HepG2 (cell line): Measurements from ENCODE around the gene MYBPC2. TPM values are rescaled to one million over a fixed set of nuclear protein-coding genes. Genes with fewer than 3 reads are reported as not detected.
A peak's percentile ranks its signal among the peaks of the same experiment; 100 is the strongest.

Source experiments
- ATAC-seq: fragments of 200-7000 bp; cut with Tn5 transposase; 3 replicates; pipeline ENCODE4 v1.9.1; 2020; ENCODE audit warnings: mild to moderate bottlenecking, moderate library complexity
- BruUV-seq: library from RNA; stranded (reverse); fragments of 400-500 nt; replicated peaks from 2 replicates; lab custom pipeline; 2021; lab: Mats Ljungman, UMichigan
- CTCF ChIA-PET: fragments of 300-600 bp; formaldehyde crosslinking; extraction: SDS; loops from one replicate; lab custom pipeline; 2021; ENCODE audit warnings: low total read pairs, inconsistent platforms, low intra/inter-chr PET ratio; lab: Yijun Ruan, JAX
- POLR2A ChIA-PET: fragments of 350-600 bp; sonication (Branson Sonifier 250); formaldehyde crosslinking; loops from one replicate; lab custom pipeline; 2020; ENCODE audit warnings: antibody characterized with exemption, inconsistent platforms; lab: Yijun Ruan, JAX
- DNase-seq: peaks from one replicate; pipeline ENCODE4 v3.0.0-alpha.2; 2015; ENCODE audit warnings: low spot score
- FAIRE-seq: peaks from 3 replicates; lab custom pipeline; 2011; peaks lifted over from hg19 to GRCh38; lab: Jason Lieb, UNC
- H2AFZ ChIP-seq: one replicate; pipeline ENCODE4 v1.6.1; 2011; ENCODE audit warnings: low read length, inconsistent platforms
- H3K27ac ChIP-seq: fragments of 300-600 bp; 3 replicates; pipeline ENCODE4 v1.8.0; 2011; ENCODE audit warnings: mixed run types, mild to moderate bottlenecking, mixed read lengths, low read length, inconsistent platforms; ENCODE audit not compliant: insufficient read depth; ENCODE audit errors: extremely low read length
- H3K27me3 ChIP-seq, 2 experiments: fragments of 200-600 bp in 1 of 2; 2 replicates in 1 of 2; 3 replicates in 1 of 2; pipeline versions ENCODE4 v1.6.0 to v1.8.0; 2011; ENCODE audit warnings: low read length in 2 of 2, mild to moderate bottlenecking in 2 of 2, moderate library complexity in 2 of 2, inconsistent platforms in 1 of 2; ENCODE audit not compliant: insufficient read depth in 2 of 2, control insufficient read depth in 1 of 2
- H3K36me3 ChIP-seq, 2 experiments: fragments of 200-600 bp in 1 of 2; replicated peaks in 1 of 2; 2 replicates in 1 of 2; 3 replicates in 1 of 2; pipeline versions ENCODE4 v1.5.1 to v1.8.0; 2011; ENCODE audit warnings: low read length in 2 of 2, inconsistent platforms in 1 of 2; ENCODE audit not compliant: insufficient read depth in 2 of 2, control insufficient read depth in 1 of 2
- H3K4me1 ChIP-seq: 2 replicates; pipeline ENCODE4 v1.5.1; 2012; ENCODE audit warnings: low read length, inconsistent platforms; ENCODE audit not compliant: insufficient read depth
- H3K4me2 ChIP-seq: 2 replicates; pipeline ENCODE4 v1.6.0; 2011; ENCODE audit warnings: low read depth, low read length, inconsistent platforms
- H3K4me3 ChIP-seq, 3 experiments: fragments of 200-600 bp in 1 of 3; sonication (generic), shearing (Covaris generic) in 1 of 3; replicated peaks in 1 of 3; 2 replicates each; pipeline ENCODE4 v1.5.1; 2011 to 2016; ENCODE audit warnings: low read length in 3 of 3, inconsistent platforms in 2 of 3, low read depth in 2 of 3, mild to moderate bottlenecking in 2 of 3, control low read depth in 1 of 3, mixed read lengths in 1 of 3; ENCODE audit not compliant: insufficient read depth in 1 of 3
- H3K79me2 ChIP-seq: one replicate; pipeline ENCODE4 v1.6.1; 2011; ENCODE audit warnings: low read length, inconsistent platforms; ENCODE audit not compliant: insufficient read depth
- H3K9ac ChIP-seq: 2 replicates; pipeline ENCODE4 v1.6.0; 2011; ENCODE audit warnings: mild to moderate bottlenecking, low read depth, low read length, inconsistent platforms; ENCODE audit not compliant: insufficient read depth
- H3K9me3 ChIP-seq: 2 replicates; pipeline ENCODE4 v1.5.1; 2012; ENCODE audit warnings: mild to moderate bottlenecking, low read length
- H4K20me1 ChIP-seq: 2 replicates; pipeline ENCODE4 v1.6.0; 2011; ENCODE audit warnings: inconsistent platforms, mild to moderate bottlenecking, low read length, moderate library complexity; ENCODE audit not compliant: insufficient read depth
- ADNP ChIP-seq: sonication (generic); formaldehyde crosslinking; IDR thresholded peaks from 2 replicates; pipeline ENCODE4 v1.4.0; 2020; ENCODE audit warnings: missing genetic modification reagents
- AKNA ChIP-seq: sonication (generic); formaldehyde crosslinking; IDR thresholded peaks from 2 replicates; pipeline ENCODE4 v1.4.0; 2020; ENCODE audit warnings: missing genetic modification reagents, borderline replicate concordance
- ARNTL ChIP-seq: sonication (generic); formaldehyde crosslinking; IDR thresholded peaks from 2 replicates; pipeline ENCODE4 v1.4.0; 2020; ENCODE audit warnings: mild to moderate bottlenecking, missing genetic modification reagents
- ASH2L ChIP-seq: fragments of 300-600, 200-600 bp; sonication (generic); IDR thresholded peaks from 2 replicates; pipeline ENCODE4 v1.7.0; 2017; ENCODE audit warnings: low read depth, mild to moderate bottlenecking, moderate library complexity, mixed read lengths, low read length; ENCODE audit not compliant: insufficient read length
- ERF ChIP-seq: IDR thresholded peaks from 2 replicates; pipeline ENCODE4 v1.6.1; 2018; ENCODE audit warnings: missing biosample characterization, missing genetic modification reagents
- NR2F2 ChIP-seq: IDR thresholded peaks from 2 replicates; pipeline ENCODE4 v1.6.1; 2012; ENCODE audit warnings: low read depth, inconsistent platforms, borderline replicate concordance
- SOX5 ChIP-seq: IDR thresholded peaks from 2 replicates; pipeline ENCODE4 v1.6.1; 2016; ENCODE audit warnings: borderline replicate concordance
- SP5 ChIP-seq: IDR thresholded peaks from 2 replicates; pipeline ENCODE4 v1.6.1; 2016; ENCODE audit warnings: low read depth, borderline replicate concordance
- SRF ChIP-seq: IDR thresholded peaks from 2 replicates; pipeline ENCODE4 v1.6.1; 2011; ENCODE audit warnings: mild to moderate bottlenecking, low read depth, low read length, moderate library complexity
- ZBTB42 ChIP-seq: sonication (generic); formaldehyde crosslinking; IDR thresholded peaks from 2 replicates; pipeline ENCODE4 v1.5.0; 2020; ENCODE audit warnings: mild to moderate bottlenecking, missing genetic modification reagents
- ZNF276 ChIP-seq: sonication (generic); formaldehyde crosslinking; IDR thresholded peaks from 2 replicates; pipeline ENCODE4 v1.4.0; 2020; ENCODE audit warnings: mild to moderate bottlenecking, low read depth, missing genetic modification reagents
- ZNF326 ChIP-seq: sonication (generic); formaldehyde crosslinking; IDR thresholded peaks from 2 replicates; pipeline ENCODE4 v1.4.0; 2020; ENCODE audit warnings: missing genetic modification reagents, borderline replicate concordance
- ZNF556 ChIP-seq: sonication (generic); formaldehyde crosslinking; IDR thresholded peaks from 2 replicates; pipeline ENCODE4 v1.4.0; 2020; ENCODE audit warnings: mild to moderate bottlenecking, missing genetic modification reagents, borderline replicate concordance
- ZNF576 ChIP-seq: sonication (generic); formaldehyde crosslinking; IDR thresholded peaks from 2 replicates; pipeline ENCODE4 v1.4.0; 2020; ENCODE audit warnings: mild to moderate bottlenecking, missing genetic modification reagents
- ZSCAN21 ChIP-seq: sonication (generic); formaldehyde crosslinking; IDR thresholded peaks from 2 replicates; pipeline ENCODE4 v1.8.0; 2022; ENCODE audit warnings: mild to moderate bottlenecking, missing genetic modification reagents, moderate library complexity, borderline replicate concordance
- WGBS: methylation state at CpG from one replicate; pipeline ENCODE4 v1.1.6; 2017; ENCODE audit warnings: low lambda C conversion rate; 5-methylcytosine and 5-hydroxymethylcytosine counted together
- in situ Hi-C: cut with HindIII; loops from 2 replicates; pipeline ENCODE4 v1.10.0; 2017; ENCODE audit warnings: low pct_unique_long_range_greater_than_20kb; ENCODE audit not compliant: extremely low pct_ligation_motif_present
- intact Hi-C: fragments of 100-400 bp; cut with micrococcal nuclease; formaldehyde crosslinking; loops from one replicate; pipeline ENCODE4 v1.10.0; 2022; ENCODE audit not compliant: unreplicated experiment
- polyA plus RNA-seq, 8 experiments: library from polyadenylated mRNA; depleted of rRNA in 3 of 8; stranded (reverse) in 7 of 8; unstranded in 1 of 8; fragments of >200 nt; fragmentation: Illumina TruSeq in 4 of 8; extraction: Trizol in 4 of 8; gene quantifications; 2 replicates each; pipeline versions ENCODE4 v1.2.1 to v1.2.3, GENCODE V29; 2011 to 2016; ENCODE audit warnings: low read depth in 4 of 8, missing spikeins in 1 of 8, mixed read lengths in 1 of 8; ENCODE audit not compliant: insufficient read depth in 1 of 8
- total RNA-seq, 5 experiments: library from RNA; depleted of rRNA; stranded (reverse); fragments of >200 nt; fragmentation: Illumina TruSeq; extraction: Trizol; gene quantifications; 2 replicates each; pipeline ENCODE4 v1.2.3, GENCODE V29; 2016; ENCODE audit warnings: low read depth in 1 of 5

MYBPC2 gene
- total and polyA plus RNA-seq, 2 of the 13 experiments (the other 11 are each of a cell fraction or from before 2014, with no cell fraction given) = not detected

- H3K27ac ChIP-seq = peak within 1 kb of the TSS; percentile 87
- no TSS peak for BruUV-seq
- H3K36me3 ChIP-seq = peaks cover 13 to 28% of the 10 kb centered on the region in 2 experiments
- intact Hi-C loops (no loop called here), in situ Hi-C loops (no loop called here)
- no peaks in the 10 kb centered on the region for H3K9me3 ChIP-seq
- ChIA-PET POLR2A (interaction anchor here (0.5 to 1.7 kb wide), 11 partner anchors 8 to 421 kb away, joined by 3 to 12 read pairs (median 4); partner anchors contain the start of genes JOSD2, KCNC3 and NR1H2), CTCF (no interaction called here)
- H3K27me3 ChIP-seq = no peaks in the 10 kb centered on the region
- 2% methylated on average over 54 of the region's 78 CpGs for WGBS
- DNase-seq (peak; percentile 93), FAIRE-seq (peak; percentile 76), ATAC-seq (peak; percentile 87)
- H3K4me1 ChIP-seq = peaks cover 22% of the 10 kb centered on the region
- peak within 1 kb of the TSS; percentile 70 to 78 (median 72) for H3K4me3 ChIP-seq
- H3K79me2 ChIP-seq = peaks cover 29% of the 10 kb centered on the region
- no peak within 1 kb of the TSS for H2AFZ ChIP-seq
- peak within 1 kb of the TSS; percentile 77 for H3K9ac ChIP-seq
- H3K4me2 ChIP-seq = peak within 1 kb of the TSS; percentile 97
- H4K20me1 ChIP-seq = no peaks in the 10 kb centered on the region
- TF ChIP-seq SRF (peak; percentile 88), ZSCAN21 (CRISPR knock-in tag) (peak; percentile 45; the same call in 1 of the 2 replicates), ERF (CRISPR knock-in tag) (no peak), ARNTL (CRISPR knock-in tag) (peak; percentile 39; the same call in 1 of the 2 replicates), ZNF576 (no peak), ASH2L (peak; percentile 57), ZNF276 (CRISPR knock-in tag) (no peak), ZBTB42 (no peak), ZNF556 (peak; percentile 57; the same call in 1 of the 2 replicates), ZNF326 (CRISPR knock-in tag) (0 out of 2 replicates have a peak, but pooled peaks have one; percentile 37), SOX5 (CRISPR knock-in tag) (no peak; the same call in 1 of the 2 replicates), SP5 (CRISPR knock-in tag) (peak; percentile 67; the same call in 1 of the 2 replicates), NR2F2 (peak; percentile 38; the same call in 1 of the 2 replicates), AKNA (CRISPR knock-in tag) (no peak), ADNP (CRISPR knock-in tag) (no peak)
Measured at GRCh38 chr19:50383852-50384684, 48.6 kb upstream of the MYBPC2 start, which contains the start of gene POLD1. POLD1 (plus strand) TSS chr19:50384347; CDS start chr19:50398852, 14,505 bp downstream.
